Fibroblast of lung (primary cell): ENCODE measurements around the gene CHRM4. TPM values are rescaled to one million over a fixed set of nuclear protein-coding genes. Genes with fewer than 3 reads are reported as not detected.

Experiments
- DNase-seq, 2 donors: peaks; one replicate each; pipeline versions ENCODE4 v3.0.0 to v3.0.0-alpha.2; 2010; ENCODE audit warnings: low read depth in 2 of 2
- H2AFZ ChIP-seq: 2 replicates; pipeline ENCODE4 v1.5.1; 2012; ENCODE audit warnings: low read length, control low read depth, inconsistent platforms
- H3K27ac ChIP-seq: 2 replicates; pipeline ENCODE4 v1.5.1; 2011; ENCODE audit warnings: low read length, control low read depth; ENCODE audit not compliant: insufficient read depth
- H3K27me3 ChIP-seq: 2 replicates; pipeline ENCODE4 v1.5.1; 2011; ENCODE audit warnings: mild to moderate bottlenecking, low read length; ENCODE audit not compliant: control insufficient read depth, insufficient read depth
- H3K36me3 ChIP-seq: 2 replicates; pipeline ENCODE4 v1.5.1; 2011; ENCODE audit warnings: low read length; ENCODE audit not compliant: control insufficient read depth, insufficient read depth
- H3K4me1 ChIP-seq: 2 replicates; pipeline ENCODE4 v1.5.1; 2011; ENCODE audit warnings: low read length; ENCODE audit not compliant: control insufficient read depth, insufficient read depth; ENCODE audit errors: extremely low read depth
- H3K4me2 ChIP-seq: 2 replicates; pipeline ENCODE4 v1.5.1; 2011; ENCODE audit warnings: low read length, control low read depth; ENCODE audit not compliant: insufficient read depth; ENCODE audit errors: extremely low read depth
- H3K4me3 ChIP-seq, 4 experiments: fragments of 200-600 bp in 1 of 4; sonication (generic) in 1 of 4; replicated peaks in 1 of 4; 2 replicates each; pipeline ENCODE4 v1.5.1; 2011 to 2016; ENCODE audit warnings: low read length in 4 of 4, low read depth in 3 of 4, mild to moderate bottlenecking in 3 of 4, control low read depth in 2 of 4, inconsistent platforms in 1 of 4, mixed read lengths in 1 of 4; ENCODE audit not compliant: insufficient read depth in 1 of 4; ENCODE audit errors: control extremely low read depth in 1 of 4
- H3K79me2 ChIP-seq: 2 replicates; pipeline ENCODE4 v1.5.1; 2012; ENCODE audit warnings: mild to moderate bottlenecking, low read length, inconsistent platforms; ENCODE audit not compliant: control insufficient read depth, insufficient read depth
- H3K9ac ChIP-seq: 2 replicates; pipeline ENCODE4 v1.5.1; 2011; ENCODE audit warnings: mild to moderate bottlenecking, low read length, control low read depth; ENCODE audit not compliant: insufficient read depth
- H3K9me3 ChIP-seq: 2 replicates; pipeline ENCODE4 v1.5.1; 2012; ENCODE audit warnings: low read depth, low read length; ENCODE audit not compliant: control insufficient read depth, insufficient read depth
- H4K20me1 ChIP-seq: 2 replicates; pipeline ENCODE4 v1.5.1; 2011; ENCODE audit warnings: low read length; ENCODE audit not compliant: control insufficient read depth, insufficient read depth; ENCODE audit errors: extremely low read depth
- CTCF ChIP-seq, 2 donors: IDR thresholded peaks in 1 of 2; conservative IDR thresholded peaks in 1 of 2; 1 replicate in 1 of 2; 2 replicates in 1 of 2; pipeline ENCODE4 v1.5.1; 2011 to 2012; ENCODE audit warnings: low read length in 2 of 2, control low read depth in 1 of 2, inconsistent platforms in 1 of 2, low read depth in 1 of 2, mild to moderate bottlenecking in 1 of 2
- EZH2 ChIP-seq: IDR thresholded peaks from 2 replicates; pipeline ENCODE4 v1.5.1; 2012; ENCODE audit warnings: low read length, control low read depth, mild to moderate bottlenecking; ENCODE audit errors: missing control alignments
- polyA plus RNA-seq, 2 donors: library from polyadenylated mRNA; depleted of rRNA in 1 of 2; stranded (reverse) in 1 of 2; unstranded in 1 of 2; fragments of >200 nt; gene quantifications; 2 replicates each; pipeline ENCODE4 v1.2.1, GENCODE V29; 2011 to 2012; ENCODE audit warnings: missing spikeins in 1 of 2
- total RNA-seq: library from RNA; depleted of rRNA; stranded (reverse); fragments of >200 nt; gene quantifications from 2 replicates; pipeline ENCODE4 v1.2.1, GENCODE V29; 2014

Gene CHRM4
- total and polyA plus RNA-seq, 2 donors (not counting 1 experiment from before 2014, with no cell fraction given): 0.05 TPM; not detected in 1

GRCh38 chr11:46360878-46361277 is 30.7 kb downstream of the CHRM4 start:
- no peak for DNase-seq
- H3K9me3 ChIP-seq: no peaks in the 10 kb centered on the region
- H3K79me2 ChIP-seq: peaks cover 19% of the 10 kb centered on the region
- peak overlapping the region; percentile 36 for H3K27ac ChIP-seq
- peak overlapping the region in 1 of 4 experiments; percentile 42 for H3K4me3 ChIP-seq
- TF ChIP-seq CTCF (conservative IDR thresholded peaks at IDR 0.05 in 1 of 2, IDR thresholded peaks at IDR 0.05 in 1 of 2; ENCODE audit: low read depth in 1 of 2, low read length in 2 of 2): no peak
- H4K20me1 ChIP-seq: no peaks in the 10 kb centered on the region
- H3K9ac ChIP-seq: no peak overlapping the region
- H3K27me3 ChIP-seq: no peaks in the 10 kb centered on the region
- peak overlapping the region; percentile 34 for H3K4me2 ChIP-seq
- peaks cover 23% of the 10 kb centered on the region for H3K4me1 ChIP-seq
- H2AFZ ChIP-seq: no peak overlapping the region
- H3K36me3 ChIP-seq: no peaks in the 10 kb centered on the region

GRCh38 chr11:46359953-46360352 is 31.6 kb downstream of the CHRM4 start:
- peaks cover 23% of the 10 kb centered on the region for H3K4me1 ChIP-seq
- no peaks in the 10 kb centered on the region for H3K36me3 ChIP-seq
- H3K9ac ChIP-seq: no peak overlapping the region
- H4K20me1 ChIP-seq: no peaks in the 10 kb centered on the region
- H2AFZ ChIP-seq: no peak overlapping the region
- no peak for TF ChIP-seq CTCF (conservative IDR thresholded peaks at IDR 0.05 in 1 of 2, IDR thresholded peaks at IDR 0.05 in 1 of 2; ENCODE audit: low read depth in 1 of 2, low read length in 2 of 2)
- no peak for TF ChIP-seq EZH2
- no peak overlapping the region for H3K27ac ChIP-seq
- peaks cover 19% of the 10 kb centered on the region for H3K79me2 ChIP-seq
- DNase-seq: peak in 1 of 2 donors; percentile 50
- no peak overlapping the region for H3K4me3 ChIP-seq
- H3K27me3 ChIP-seq: no peaks in the 10 kb centered on the region
- peak overlapping the region; percentile 3 for H3K4me2 ChIP-seq
- no peaks in the 10 kb centered on the region for H3K9me3 ChIP-seq

GRCh38 chr11:46357483-46357936 is 34.1 kb downstream of the CHRM4 start:
- Histone ChIP-seq H3K4me3 (no peak overlapping the region), H3K27me3 (no peaks in the 10 kb centered on the region), H3K4me2 (no peak overlapping the region), H3K9ac (no peak overlapping the region), H3K9me3 (no peaks in the 10 kb centered on the region), H4K20me1 (no peaks in the 10 kb centered on the region), H3K4me1 (peaks cover 17% of the 10 kb centered on the region), H3K36me3 (no peaks in the 10 kb centered on the region), H3K79me2 (peaks cover 15% of the 10 kb centered on the region), H3K27ac (no peak overlapping the region), H2AFZ (no peak overlapping the region)
- DNase-seq: no peak
- TF ChIP-seq EZH2 (no peak), CTCF (conservative IDR thresholded peaks at IDR 0.05 in 1 of 2, IDR thresholded peaks at IDR 0.05 in 1 of 2; ENCODE audit: low read depth in 1 of 2, low read length in 2 of 2) (no peak)
